HG03108 (cell line): ENCODE results near the gene OR13C2.
"Not testable (repeated sequence)": the region's sequence is repeated elsewhere in the genome, so short reads cannot be mapped to it uniquely, and the experiment has no call there.

ENCODE experiments used
- ATAC-seq: cut with Tn5 transposase; IDR thresholded peaks from one replicate; pipeline ENCODE4 v1.9.1; 2021; ENCODE audit warnings: moderate library complexity; ENCODE audit not compliant: unreplicated experiment

Gene OR13C2

GRCh38 chr9:104605527-104605926 is at the start of gene OR13C2:
TSS of gene OR13C2 (minus strand) at chr9:104605627. CDS start at chr9:104605627, 0 bp downstream.
- not testable (repeated sequence) for ATAC-seq

- ATAC-seq: no peak
Observed at GRCh38 chr9:104635456-104635855, 30.0 kb upstream of the OR13C2 start.

- ATAC-seq: no peak
Observed at GRCh38 chr9:104633976-104634520, 28.6 kb upstream of the OR13C2 start.

GRCh38 chr9:104625964-104626363 is 20.5 kb upstream of the OR13C2 start:
- not testable (repeated sequence) for ATAC-seq

GRCh38 chr9:104618104-104618503 is 12.7 kb upstream of the OR13C2 start, which contains the start of gene OR13C9:
TSS of gene OR13C9 (minus strand) at chr9:104618204. CDS start at chr9:104618204, 0 bp downstream.
- ATAC-seq: no peak

GRCh38 chr9:104617418-104617817 is 12.0 kb upstream of the OR13C2 start:
- no peak for ATAC-seq

GRCh38 chr9:104611213-104611612 is 5.8 kb upstream of the OR13C2 start:
- ATAC-seq: no peak

GRCh38 chr9:104608336-104608735 is 2.9 kb upstream of the OR13C2 start:
- no peak for ATAC-seq

GRCh38 chr9:104606152-104606551 is 725 bp upstream of the OR13C2 start:
- ATAC-seq: no peak

GRCh38 chr9:104604801-104605200 is 626 bp downstream of the OR13C2 start:
- ATAC-seq: no peak

- ATAC-seq: not testable (repeated sequence)
Observed at GRCh38 chr9:104599313-104599712, 6.1 kb downstream of the OR13C2 start, which contains the start of gene OR13C5. TSS of gene OR13C5 (minus strand) at chr9:104599413. CDS start at chr9:104599413, 0 bp downstream.

- not testable (repeated sequence) for ATAC-seq
Observed at GRCh38 chr9:104598749-104599148, 6.7 kb downstream of the OR13C2 start.

GRCh38 chr9:104589626-104590025 is 15.8 kb downstream of the OR13C2 start:
- no peak for ATAC-seq

- ATAC-seq: no peak
Observed at GRCh38 chr9:104586496-104587180, 18.8 kb downstream of the OR13C2 start.

GRCh38 chr9:104580562-104580961 is 24.9 kb downstream of the OR13C2 start:
- ATAC-seq: no peak

GRCh38 chr9:104577263-104577662 is 28.2 kb downstream of the OR13C2 start:
- ATAC-seq: no peak

- ATAC-seq: no peak
Observed at GRCh38 chr9:104575456-104575855, 30.0 kb downstream of the OR13C2 start.

GRCh38 chr9:104572612-104573011 is 32.8 kb downstream of the OR13C2 start:
- no peak for ATAC-seq

- ATAC-seq: no peak
Observed at GRCh38 chr9:104568868-104569267, 36.6 kb downstream of the OR13C2 start, which contains the start of gene OR13C8. TSS of gene OR13C8 (plus strand) at chr9:104569168. CDS start at chr9:104569168, 0 bp downstream.

- ATAC-seq: no peak
Observed at GRCh38 chr9:104564358-104564757, 41.1 kb downstream of the OR13C2 start.

- ATAC-seq: no peak
Observed at GRCh38 chr9:104556830-104557634, 48.4 kb downstream of the OR13C2 start.
